ENCODE data around the gene TSPO2.
"Not testable (repeated sequence)": the region's sequence is repeated elsewhere in the genome, so short reads cannot be mapped to it uniquely, and the experiment has no call there.

The TSPO2 gene

GRCh38 chr6:41042226-41043055 is at the start of gene TSPO2:
TSS of gene TSPO2 (plus strand) at chr6:41042467. CDS start at chr6:41042986, 519 bp downstream.
- no peak for DNase-seq (ENCODE audit: low read depth)

- no peak for DNase-seq (ENCODE audit: low read depth)
These were observed 49.5 kb upstream of the TSPO2 start for GRCh38 chr6:40992746-40993145.

- peak; percentile 21 for DNase-seq (ENCODE audit: low read depth)
These were observed 45.6 kb upstream of the TSPO2 start for GRCh38 chr6:40996591-40997233.

- peak; percentile 73 for DNase-seq (ENCODE audit: low read depth)
These were observed 44.9 kb upstream of the TSPO2 start for GRCh38 chr6:40997234-40997957.

GRCh38 chr6:40998661-40999060 is 43.6 kb upstream of the TSPO2 start:
- no peak for DNase-seq (ENCODE audit: low read depth)

- peak; percentile 56 for DNase-seq (ENCODE audit: low read depth)
These were observed 42.7 kb upstream of the TSPO2 start for GRCh38 chr6:40999569-40999968.

GRCh38 chr6:41000248-41000647 is 42.0 kb upstream of the TSPO2 start:
- DNase-seq (ENCODE audit: low read depth), result no peak

GRCh38 chr6:41002168-41002567 is 40.1 kb upstream of the TSPO2 start:
- no peak for DNase-seq (ENCODE audit: low read depth)

- peak; percentile 69 for DNase-seq (ENCODE audit: low read depth)
These were observed 36.0 kb upstream of the TSPO2 start for GRCh38 chr6:41006217-41006616.

GRCh38 chr6:41006980-41007379 is 35.3 kb upstream of the TSPO2 start:
- not testable (repeated sequence) for DNase-seq (ENCODE audit: low read depth)

- no peak for DNase-seq (ENCODE audit: low read depth)
These were observed 34.3 kb upstream of the TSPO2 start for GRCh38 chr6:41008011-41008410.

- DNase-seq (ENCODE audit: low read depth), result no peak
These were observed 32.6 kb upstream of the TSPO2 start for GRCh38 chr6:41009669-41010068.

GRCh38 chr6:41011673-41012072 is 30.6 kb upstream of the TSPO2 start:
- DNase-seq (ENCODE audit: low read depth), result no peak

- DNase-seq (ENCODE audit: low read depth), result no peak
These were observed 28.7 kb upstream of the TSPO2 start for GRCh38 chr6:41013466-41014153.

- DNase-seq (ENCODE audit: low read depth), result no peak
These were observed 27.5 kb upstream of the TSPO2 start for GRCh38 chr6:41014780-41015179.

- not testable (repeated sequence) for DNase-seq (ENCODE audit: low read depth)
These were observed 26.4 kb upstream of the TSPO2 start for GRCh38 chr6:41015860-41016259.

- DNase-seq (ENCODE audit: low read depth), result no peak
These were observed 24.6 kb upstream of the TSPO2 start for GRCh38 chr6:41017663-41018062.

- DNase-seq (ENCODE audit: low read depth), result peak; percentile 78
These were observed 20.4 kb upstream of the TSPO2 start for GRCh38 chr6:41021832-41022231.

GRCh38 chr6:41022294-41022693 is 20.0 kb upstream of the TSPO2 start:
- peak; percentile 58 for DNase-seq (ENCODE audit: low read depth)

- DNase-seq (ENCODE audit: low read depth), result peak; percentile 13
These were observed 19.2 kb upstream of the TSPO2 start for GRCh38 chr6:41023114-41023513.

GRCh38 chr6:41025966-41026530 is 16.2 kb upstream of the TSPO2 start:
- DNase-seq (ENCODE audit: low read depth), result no peak

GRCh38 chr6:41027241-41027640 is 15.0 kb upstream of the TSPO2 start:
- DNase-seq (ENCODE audit: low read depth), result no peak

Measured in EH (cell line).